Tibial nerve (tissue), 4 donors: ENCODE data around the gene EBF3. TPM values are rescaled to one million over a fixed set of nuclear protein-coding genes. Genes with fewer than 3 reads are reported as not detected.

ENCODE experiments used
- DNase-seq, 2 donors: peaks; one replicate each; pipeline ENCODE4 v3.0.0-alpha.2; 2019; ENCODE audit warnings: low spot score in 2 of 2
- H3K27ac ChIP-seq, 4 donors: fragments of 200-600 bp; sonication (generic) in 3 of 4; one replicate each; pipeline ENCODE4 v1.5.1; 2017 to 2019; ENCODE audit warnings: mild to moderate bottlenecking in 1 of 4
- H3K27me3 ChIP-seq, 2 donors: fragments of 200-600 bp; sonication (generic) in 1 of 2; one replicate each; pipeline versions ENCODE4 v1.5.1 to v1.6.0; 2017 to 2019
- H3K36me3 ChIP-seq, 3 donors: fragments of 200-600 bp; sonication (generic); one replicate each; pipeline ENCODE4 v1.5.1; 2018 to 2019
- H3K4me1 ChIP-seq, 4 donors: fragments of 200-600 bp; sonication (generic) in 3 of 4; one replicate each; pipeline ENCODE4 v1.5.1; 2017 to 2019
- H3K4me3 ChIP-seq, 4 donors: fragments of 200-600 bp; sonication (generic) in 3 of 4; one replicate each; pipeline ENCODE4 v1.5.1; 2017 to 2019; ENCODE audit warnings: mild to moderate bottlenecking in 1 of 4, moderate library complexity in 1 of 4
- H3K9me3 ChIP-seq, 4 donors: fragments of 200-600 bp; sonication (generic) in 3 of 4; one replicate each; pipeline ENCODE4 v1.5.1; 2017 to 2019
- EP300 ChIP-seq, 2 donors: sonication (generic); formaldehyde crosslinking; IDR thresholded peaks; one replicate each; pipeline ENCODE4 v1.6.1; 2017; ENCODE audit warnings: antibody characterized with exemption in 2 of 2, mild to moderate bottlenecking in 1 of 2
- POLR2A ChIP-seq, 2 donors: fragments of 450-650 bp; IDR thresholded peaks; one replicate each; pipeline ENCODE4 v1.6.1; 2017; ENCODE audit warnings: antibody characterized with exemption in 2 of 2, mild to moderate bottlenecking in 2 of 2, moderate library complexity in 2 of 2
- WGBS, 2 donors: methylation state at CpG; one replicate each; pipeline ENCODE4 v1.1.5; 2018; 5-methylcytosine and 5-hydroxymethylcytosine counted together
- total RNA-seq, 4 donors: library from RNA; depleted of rRNA; stranded (reverse); fragments of >200 nt; gene quantifications; one replicate each; pipeline ENCODE4 v1.1.0, GENCODE V29; 2016
- TF ChIP-seq, protein P1 (sequence below), 5 experiments: fragments of 200-600 bp in 3 of 5; fragments of 450-650 bp in 2 of 5; sonication (generic) in 3 of 5; IDR thresholded peaks; one replicate each; pipeline ENCODE4 v1.5.1; 2016 to 2019; ENCODE audit warnings: antibody characterized with exemption in 5 of 5, mild to moderate bottlenecking in 3 of 5, moderate library complexity in 2 of 5

Gene EBF3
- total RNA-seq, 4 donors from 2014 or later, result 27.3 to 41.0 (median 31.2) TPM

DNA sequence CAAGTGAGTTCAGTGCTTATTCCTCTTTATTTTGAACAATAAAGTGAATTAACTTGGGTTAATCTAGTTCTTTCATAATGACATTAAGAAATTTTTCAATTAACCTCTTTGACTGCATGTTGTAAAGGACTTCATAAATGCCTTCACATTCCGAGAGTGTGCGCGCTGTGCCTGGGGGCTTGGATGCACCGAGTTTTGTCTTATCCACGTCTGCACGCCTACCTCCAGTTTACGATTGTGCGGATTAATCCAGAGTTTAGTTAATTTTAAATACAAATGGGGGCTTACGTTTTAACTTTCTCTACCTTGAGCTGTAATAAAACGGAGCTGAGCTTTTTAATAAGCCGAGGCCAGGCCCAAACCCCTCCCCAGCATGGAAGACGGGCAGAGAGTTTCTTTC, 120.4 kb downstream of the EBF3 start:
- no peaks in the 10 kb centered on the region for H3K4me1 ChIP-seq
- no peak for TF ChIP-seq POLR2A (IDR thresholded peaks at IDR 0.05)
- TF ChIP-seq, protein P1, sequence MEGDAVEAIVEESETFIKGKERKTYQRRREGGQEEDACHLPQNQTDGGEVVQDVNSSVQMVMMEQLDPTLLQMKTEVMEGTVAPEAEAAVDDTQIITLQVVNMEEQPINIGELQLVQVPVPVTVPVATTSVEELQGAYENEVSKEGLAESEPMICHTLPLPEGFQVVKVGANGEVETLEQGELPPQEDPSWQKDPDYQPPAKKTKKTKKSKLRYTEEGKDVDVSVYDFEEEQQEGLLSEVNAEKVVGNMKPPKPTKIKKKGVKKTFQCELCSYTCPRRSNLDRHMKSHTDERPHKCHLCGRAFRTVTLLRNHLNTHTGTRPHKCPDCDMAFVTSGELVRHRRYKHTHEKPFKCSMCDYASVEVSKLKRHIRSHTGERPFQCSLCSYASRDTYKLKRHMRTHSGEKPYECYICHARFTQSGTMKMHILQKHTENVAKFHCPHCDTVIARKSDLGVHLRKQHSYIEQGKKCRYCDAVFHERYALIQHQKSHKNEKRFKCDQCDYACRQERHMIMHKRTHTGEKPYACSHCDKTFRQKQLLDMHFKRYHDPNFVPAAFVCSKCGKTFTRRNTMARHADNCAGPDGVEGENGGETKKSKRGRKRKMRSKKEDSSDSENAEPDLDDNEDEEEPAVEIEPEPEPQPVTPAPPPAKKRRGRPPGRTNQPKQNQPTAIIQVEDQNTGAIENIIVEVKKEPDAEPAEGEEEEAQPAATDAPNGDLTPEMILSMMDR (IDR thresholded peaks at IDR 0.05), result no peak
- no peak for TF ChIP-seq EP300 (IDR thresholded peaks at IDR 0.05)
- DNase-seq, result no peak
- no peak overlapping the region for H3K27ac ChIP-seq
- H3K9me3 ChIP-seq, result no peaks in the 10 kb centered on the region
- H3K27me3 ChIP-seq, result no peaks in the 10 kb centered on the region
- no peak overlapping the region for H3K4me3 ChIP-seq
- 83 to 90% methylated on average over 12 of the region's 12 CpGs for WGBS, 2 donors
- peaks cover 0 to 55% (median 0%) of the 10 kb centered on the region in 3 donors for H3K36me3 ChIP-seq

DNA sequence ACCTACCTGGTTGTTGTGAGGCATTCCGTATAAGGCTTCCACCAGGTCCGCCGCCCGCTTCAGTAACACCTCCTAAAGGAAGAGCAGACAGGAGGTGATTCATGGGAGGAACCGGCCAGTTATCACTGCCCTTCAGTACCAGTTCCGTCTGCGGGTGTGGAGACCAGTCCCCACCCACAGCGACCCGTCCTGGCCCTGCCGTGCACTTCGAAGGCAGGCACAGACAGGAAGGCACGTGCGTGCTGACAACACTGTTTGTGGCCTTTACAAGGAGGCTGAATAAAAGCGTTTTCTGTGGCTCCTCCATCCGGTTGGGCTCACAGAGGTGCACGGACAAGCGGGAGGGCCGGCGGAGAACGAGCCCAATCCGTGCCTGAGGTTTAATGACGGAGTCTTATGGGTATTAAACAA, 120.9 kb downstream of the EBF3 start:
- WGBS, 2 donors, result 90% methylated on average over 22 of the region's 22 CpGs
- TF ChIP-seq, protein P1 (IDR thresholded peaks at IDR 0.05), result no peak
- TF ChIP-seq POLR2A (IDR thresholded peaks at IDR 0.05), result no peak
- TF ChIP-seq EP300 (IDR thresholded peaks at IDR 0.05), result no peak
- Histone ChIP-seq H3K9me3 (no peaks in the 10 kb centered on the region), H3K27ac (no peak overlapping the region), H3K4me1 (no peaks in the 10 kb centered on the region), H3K4me3 (no peak overlapping the region), H3K36me3 (peaks cover 0 to 61% (median 0%) of the 10 kb centered on the region in 3 donors), H3K27me3 (no peaks in the 10 kb centered on the region)
- no peak for DNase-seq

DNA sequence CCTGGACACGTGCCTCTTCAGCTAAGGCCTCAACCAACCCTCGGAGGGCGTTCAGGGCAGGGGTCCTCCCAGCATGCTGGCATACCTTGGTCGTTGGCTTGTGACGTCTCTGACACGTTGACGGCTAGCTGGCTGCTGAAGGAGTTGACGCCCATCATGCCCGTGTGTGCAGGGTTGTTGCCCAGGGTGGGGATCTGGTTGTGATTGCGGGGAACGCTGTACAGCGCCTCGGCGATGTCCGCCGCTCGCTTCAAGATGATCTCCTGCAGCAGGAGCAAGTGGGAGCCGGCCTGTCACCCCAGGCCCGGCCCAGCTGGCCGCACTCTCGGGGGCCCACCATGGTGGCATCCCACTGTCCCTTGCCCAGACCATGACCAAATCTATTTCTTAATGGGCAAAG, 122.0 kb downstream of the EBF3 start:
- DNase-seq, result no peak
- no peaks in the 10 kb centered on the region for H3K4me1 ChIP-seq
- H3K9me3 ChIP-seq, result no peaks in the 10 kb centered on the region
- no peak overlapping the region for H3K27ac ChIP-seq
- peaks cover 0 to 66% (median 0%) of the 10 kb centered on the region in 3 donors for H3K36me3 ChIP-seq
- no peak overlapping the region for H3K4me3 ChIP-seq
- WGBS, 2 donors, result 95 to 97% methylated on average over 18 to 21 of the region's 21 CpGs
- no peak for TF ChIP-seq EP300 (IDR thresholded peaks at IDR 0.05)
- no peak for TF ChIP-seq POLR2A (IDR thresholded peaks at IDR 0.05)
- TF ChIP-seq, protein P1 (IDR thresholded peaks at IDR 0.05), result no peak
- no peaks in the 10 kb centered on the region for H3K27me3 ChIP-seq

DNA sequence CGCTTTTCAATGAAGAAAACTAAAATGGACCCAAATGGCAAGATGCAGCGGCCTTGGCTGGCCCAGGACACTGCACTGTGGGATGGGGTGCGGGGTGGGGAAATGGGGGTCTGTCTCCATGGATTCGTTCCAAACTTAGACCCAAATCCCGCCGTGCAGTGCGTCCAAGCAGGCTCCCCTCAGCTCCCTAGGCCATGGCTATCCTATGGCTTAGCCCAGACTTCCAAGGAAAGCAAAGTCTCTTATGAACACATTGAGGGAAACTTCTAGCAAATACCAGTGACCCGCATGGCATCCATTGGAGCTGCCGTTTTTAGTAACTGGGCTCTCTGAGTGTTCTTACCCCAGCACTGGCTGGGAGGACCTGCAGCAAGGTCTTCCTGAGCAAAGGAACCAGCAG, 122.5 kb downstream of the EBF3 start:
- H3K36me3 ChIP-seq, result peaks cover 0 to 61% (median 0%) of the 10 kb centered on the region in 3 donors
- no peaks in the 10 kb centered on the region for H3K9me3 ChIP-seq
- H3K4me3 ChIP-seq, result no peak overlapping the region
- no peak overlapping the region for H3K27ac ChIP-seq
- TF ChIP-seq POLR2A (IDR thresholded peaks at IDR 0.05) (no peak), EP300 (IDR thresholded peaks at IDR 0.05) (no peak)
- TF ChIP-seq, protein P1 (IDR thresholded peaks at IDR 0.05), result no peak
- DNase-seq, result no peak
- H3K4me1 ChIP-seq, result no peaks in the 10 kb centered on the region
- H3K27me3 ChIP-seq, result no peaks in the 10 kb centered on the region
- 91 to 93% methylated on average over 9 of the region's 9 CpGs for WGBS, 2 donors

DNA sequence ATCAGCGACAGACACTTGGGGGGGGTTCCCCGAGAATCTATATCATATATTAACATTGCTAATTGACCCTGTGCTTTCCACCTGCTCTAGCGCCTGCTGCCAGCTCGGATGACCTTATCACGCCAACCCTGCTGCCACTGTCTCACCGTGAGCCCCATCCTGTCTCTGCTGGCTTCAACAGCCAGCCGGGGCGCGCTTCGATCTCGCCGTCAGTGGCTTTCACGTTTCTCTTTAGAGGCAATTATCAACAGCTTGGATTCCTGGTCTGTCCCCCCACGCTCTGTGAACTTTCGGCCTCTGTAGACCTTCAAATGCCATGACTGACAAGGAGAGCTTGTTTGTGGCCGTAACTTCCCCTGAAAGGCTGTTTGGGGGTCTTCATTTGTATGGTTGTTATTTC, 123.0 kb downstream of the EBF3 start:
- no peaks in the 10 kb centered on the region for H3K27me3 ChIP-seq
- no peak overlapping the region for H3K4me3 ChIP-seq
- peaks cover 0 to 61% (median 0%) of the 10 kb centered on the region in 3 donors for H3K36me3 ChIP-seq
- WGBS, 2 donors, result 64 to 77% methylated on average over 16 of the region's 16 CpGs
- no peak overlapping the region for H3K27ac ChIP-seq
- no peak for DNase-seq
- H3K4me1 ChIP-seq, result no peaks in the 10 kb centered on the region
- H3K9me3 ChIP-seq, result no peaks in the 10 kb centered on the region
- TF ChIP-seq EP300 (IDR thresholded peaks at IDR 0.05) (no peak), POLR2A (IDR thresholded peaks at IDR 0.05) (no peak)
- TF ChIP-seq, protein P1 (IDR thresholded peaks at IDR 0.05), result no peak
